ENCODE measurements around the gene SLC31A1. TPM values are rescaled to one million over a fixed set of nuclear protein-coding genes. Genes with fewer than 3 reads are reported as not detected.

The SLC31A1 gene
- total and polyA plus RNA-seq, 2 of the 13 experiments (the other 11 are each of a cell fraction or from before 2014, with no cell fraction given), result 62.9 to 70.0 TPM

DNA sequence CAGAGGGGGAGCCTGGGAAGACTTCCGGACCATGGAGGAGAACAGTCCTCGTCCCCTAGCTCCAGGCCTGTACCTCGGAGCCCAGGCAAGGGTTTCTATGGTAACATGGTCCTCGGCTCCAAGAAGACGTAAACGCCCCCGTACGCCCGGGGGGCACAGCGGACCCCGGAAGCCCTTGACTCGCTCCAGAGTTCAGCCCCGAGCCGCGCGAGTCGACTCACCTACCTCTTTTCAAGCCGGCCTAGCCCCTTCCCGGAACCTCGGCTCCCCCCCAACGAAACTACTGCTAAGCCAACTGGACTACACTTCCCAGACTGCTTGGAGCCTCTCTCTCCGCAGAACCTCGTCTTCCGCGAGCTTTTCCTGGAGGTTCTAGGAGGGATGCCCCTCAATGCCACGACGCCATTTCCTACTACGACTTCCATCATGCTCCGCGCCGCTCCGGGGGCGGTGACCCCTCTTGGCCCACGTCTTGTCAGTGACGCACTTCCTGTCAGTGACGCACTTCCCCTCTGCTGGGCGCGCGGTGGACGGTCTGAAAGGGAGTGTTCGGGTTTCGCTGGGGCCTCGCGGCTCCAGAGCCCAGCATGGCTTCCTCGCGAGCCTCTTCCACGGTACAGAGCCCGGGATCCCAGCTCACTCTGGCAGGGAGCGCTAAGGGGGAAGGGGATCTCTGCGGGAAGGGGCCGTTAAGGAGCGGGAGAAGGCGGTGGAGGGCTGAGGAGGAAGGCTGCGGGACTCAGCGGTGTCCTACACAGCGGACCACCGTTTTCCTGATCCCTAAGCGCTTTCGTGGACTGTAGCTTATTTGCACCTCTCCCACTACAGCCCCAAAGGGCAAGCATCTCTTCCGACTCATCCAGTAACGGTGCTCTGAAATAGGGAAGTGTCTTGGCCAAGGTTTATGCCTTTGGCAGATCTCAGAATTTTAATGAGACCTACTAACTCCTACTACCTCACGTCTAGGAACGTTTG, 54.1 kb downstream of the SLC31A1 start, which contains the start of the genes CDC26 and PRPF4 (continued):
- TF ChIP-seq ZNF768 (CRISPR knock-in tag; IDR thresholded peaks at IDR 0.05) (peak; percentile 57; the same call in 1 of the 2 replicates), DNMT3B (CRISPR knock-in tag; conservative IDR thresholded peaks at IDR 0.05) (no peak), ZNF598 (CRISPR knock-in tag; IDR thresholded peaks at IDR 0.05; ENCODE audit: borderline replicate concordance) (peak; percentile 62; the same call in 1 of the 2 replicates), ZNF660 (CRISPR knock-in tag; IDR thresholded peaks at IDR 0.05; ENCODE audit: borderline replicate concordance, low read depth) (no peak), SOX13 (IDR thresholded peaks at IDR 0.05) (no peak), SOX13 (CRISPR knock-in tag; conservative IDR thresholded peaks at IDR 0.05 in 1 of 2, IDR thresholded peaks at IDR 0.05 in 1 of 2) (no peak), HNRNPH1 (optimal IDR thresholded peaks at IDR 0.05; ENCODE audit: low read depth, low read length) (no peak), RCOR2 (CRISPR knock-in tag; IDR thresholded peaks at IDR 0.05) (no peak)
- TF ChIP-seq, protein P1, sequence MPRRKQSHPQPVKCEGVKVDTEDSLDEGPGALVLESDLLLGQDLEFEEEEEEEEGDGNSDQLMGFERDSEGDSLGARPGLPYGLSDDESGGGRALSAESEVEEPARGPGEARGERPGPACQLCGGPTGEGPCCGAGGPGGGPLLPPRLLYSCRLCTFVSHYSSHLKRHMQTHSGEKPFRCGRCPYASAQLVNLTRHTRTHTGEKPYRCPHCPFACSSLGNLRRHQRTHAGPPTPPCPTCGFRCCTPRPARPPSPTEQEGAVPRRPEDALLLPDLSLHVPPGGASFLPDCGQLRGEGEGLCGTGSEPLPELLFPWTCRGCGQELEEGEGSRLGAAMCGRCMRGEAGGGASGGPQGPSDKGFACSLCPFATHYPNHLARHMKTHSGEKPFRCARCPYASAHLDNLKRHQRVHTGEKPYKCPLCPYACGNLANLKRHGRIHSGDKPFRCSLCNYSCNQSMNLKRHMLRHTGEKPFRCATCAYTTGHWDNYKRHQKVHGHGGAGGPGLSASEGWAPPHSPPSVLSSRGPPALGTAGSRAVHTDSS (CRISPR knock-in tag; conservative IDR thresholded peaks at IDR 0.05), result no peak
- TF ChIP-seq, protein P2, sequence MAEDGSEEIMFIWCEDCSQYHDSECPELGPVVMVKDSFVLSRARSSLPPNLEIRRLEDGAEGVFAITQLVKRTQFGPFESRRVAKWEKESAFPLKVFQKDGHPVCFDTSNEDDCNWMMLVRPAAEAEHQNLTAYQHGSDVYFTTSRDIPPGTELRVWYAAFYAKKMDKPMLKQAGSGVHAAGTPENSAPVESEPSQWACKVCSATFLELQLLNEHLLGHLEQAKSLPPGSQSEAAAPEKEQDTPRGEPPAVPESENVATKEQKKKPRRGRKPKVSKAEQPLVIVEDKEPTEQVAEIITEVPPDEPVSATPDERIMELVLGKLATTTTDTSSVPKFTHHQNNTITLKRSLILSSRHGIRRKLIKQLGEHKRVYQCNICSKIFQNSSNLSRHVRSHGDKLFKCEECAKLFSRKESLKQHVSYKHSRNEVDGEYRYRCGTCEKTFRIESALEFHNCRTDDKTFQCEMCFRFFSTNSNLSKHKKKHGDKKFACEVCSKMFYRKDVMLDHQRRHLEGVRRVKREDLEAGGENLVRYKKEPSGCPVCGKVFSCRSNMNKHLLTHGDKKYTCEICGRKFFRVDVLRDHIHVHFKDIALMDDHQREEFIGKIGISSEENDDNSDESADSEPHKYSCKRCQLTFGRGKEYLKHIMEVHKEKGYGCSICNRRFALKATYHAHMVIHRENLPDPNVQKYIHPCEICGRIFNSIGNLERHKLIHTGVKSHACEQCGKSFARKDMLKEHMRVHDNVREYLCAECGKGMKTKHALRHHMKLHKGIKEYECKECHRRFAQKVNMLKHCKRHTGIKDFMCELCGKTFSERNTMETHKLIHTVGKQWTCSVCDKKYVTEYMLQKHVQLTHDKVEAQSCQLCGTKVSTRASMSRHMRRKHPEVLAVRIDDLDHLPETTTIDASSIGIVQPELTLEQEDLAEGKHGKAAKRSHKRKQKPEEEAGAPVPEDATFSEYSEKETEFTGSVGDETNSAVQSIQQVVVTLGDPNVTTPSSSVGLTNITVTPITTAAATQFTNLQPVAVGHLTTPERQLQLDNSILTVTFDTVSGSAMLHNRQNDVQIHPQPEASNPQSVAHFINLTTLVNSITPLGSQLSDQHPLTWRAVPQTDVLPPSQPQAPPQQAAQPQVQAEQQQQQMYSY (CRISPR knock-in tag; IDR thresholded peaks at IDR 0.05), result no peak
- TF ChIP-seq, protein P3, sequence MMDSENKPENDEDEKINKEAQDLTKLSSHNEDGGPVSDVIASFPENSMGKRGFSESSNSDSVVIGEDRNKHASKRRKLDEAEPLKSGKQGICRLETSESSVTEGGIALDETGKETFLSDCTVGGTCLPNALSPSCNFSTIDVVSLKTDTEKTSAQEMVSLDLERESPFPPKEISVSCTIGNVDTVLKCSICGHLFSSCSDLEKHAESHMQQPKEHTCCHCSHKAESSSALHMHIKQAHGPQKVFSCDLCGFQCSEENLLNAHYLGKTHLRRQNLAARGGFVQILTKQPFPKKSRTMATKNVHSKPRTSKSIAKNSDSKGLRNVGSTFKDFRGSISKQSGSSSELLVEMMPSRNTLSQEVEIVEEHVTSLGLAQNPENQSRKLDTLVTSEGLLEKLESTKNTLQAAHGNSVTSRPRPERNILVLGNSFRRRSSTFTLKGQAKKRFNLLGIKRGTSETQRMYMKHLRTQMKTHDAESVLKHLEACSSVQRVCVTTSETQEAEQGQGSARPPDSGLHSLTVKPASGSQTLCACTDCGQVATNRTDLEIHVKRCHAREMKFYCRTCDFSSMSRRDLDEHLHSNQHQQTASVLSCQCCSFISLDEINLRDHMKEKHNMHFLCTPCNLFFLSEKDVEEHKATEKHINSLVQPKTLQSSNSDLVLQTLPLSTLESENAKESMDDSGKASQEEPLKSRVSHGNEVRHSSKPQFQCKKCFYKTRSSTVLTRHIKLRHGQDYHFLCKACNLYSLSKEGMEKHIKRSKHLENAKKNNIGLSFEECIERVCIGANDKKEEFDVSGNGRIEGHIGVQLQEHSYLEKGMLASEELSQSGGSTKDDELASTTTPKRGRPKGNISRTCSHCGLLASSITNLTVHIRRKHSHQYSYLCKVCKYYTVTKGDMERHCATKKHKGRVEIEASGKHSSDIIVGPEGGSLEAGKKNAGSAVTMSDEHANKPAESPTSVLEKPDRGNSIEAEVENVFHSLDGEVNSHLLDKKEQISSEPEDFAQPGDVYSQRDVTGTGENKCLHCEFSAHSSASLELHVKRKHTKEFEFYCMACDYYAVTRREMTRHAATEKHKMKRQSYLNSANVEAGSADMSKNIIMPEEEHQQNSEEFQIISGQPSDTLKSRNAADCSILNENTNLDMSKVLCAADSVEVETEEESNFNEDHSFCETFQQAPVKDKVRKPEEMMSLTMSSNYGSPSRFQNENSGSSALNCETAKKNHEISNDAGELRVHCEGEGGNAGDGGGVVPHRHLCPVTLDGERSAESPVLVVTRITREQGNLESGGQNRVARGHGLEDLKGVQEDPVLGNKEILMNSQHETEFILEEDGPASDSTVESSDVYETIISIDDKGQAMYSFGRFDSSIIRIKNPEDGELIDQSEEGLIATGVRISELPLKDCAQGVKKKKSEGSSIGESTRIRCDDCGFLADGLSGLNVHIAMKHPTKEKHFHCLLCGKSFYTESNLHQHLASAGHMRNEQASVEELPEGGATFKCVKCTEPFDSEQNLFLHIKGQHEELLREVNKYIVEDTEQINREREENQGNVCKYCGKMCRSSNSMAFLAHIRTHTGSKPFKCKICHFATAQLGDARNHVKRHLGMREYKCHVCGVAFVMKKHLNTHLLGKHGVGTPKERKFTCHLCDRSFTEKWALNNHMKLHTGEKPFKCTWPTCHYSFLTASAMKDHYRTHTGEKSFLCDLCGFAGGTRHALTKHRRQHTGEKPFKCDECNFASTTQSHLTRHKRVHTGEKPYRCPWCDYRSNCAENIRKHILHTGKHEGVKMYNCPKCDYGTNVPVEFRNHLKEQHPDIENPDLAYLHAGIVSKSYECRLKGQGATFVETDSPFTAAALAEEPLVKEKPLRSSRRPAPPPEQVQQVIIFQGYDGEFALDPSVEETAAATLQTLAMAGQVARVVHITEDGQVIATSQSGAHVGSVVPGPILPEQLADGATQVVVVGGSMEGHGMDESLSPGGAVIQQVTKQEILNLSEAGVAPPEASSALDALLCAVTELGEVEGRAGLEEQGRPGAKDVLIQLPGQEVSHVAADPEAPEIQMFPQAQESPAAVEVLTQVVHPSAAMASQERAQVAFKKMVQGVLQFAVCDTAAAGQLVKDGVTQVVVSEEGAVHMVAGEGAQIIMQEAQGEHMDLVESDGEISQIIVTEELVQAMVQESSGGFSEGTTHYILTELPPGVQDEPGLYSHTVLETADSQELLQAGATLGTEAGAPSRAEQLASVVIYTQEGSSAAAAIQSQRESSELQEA (CRISPR knock-in tag; IDR thresholded peaks at IDR 0.05; ENCODE audit: not compliant biosample characterization), result no peak

Measured in HepG2 (cell line).